ENCODE measurements around the gene SLC24A3. TPM values are rescaled to one million over a fixed set of nuclear protein-coding genes. Genes with fewer than 3 reads are reported as not detected.

The SLC24A3 gene
- total and polyA plus RNA-seq, 2 of the 13 experiments (the other 11 are each of a cell fraction or from before 2014, with no cell fraction given), result not detected

DNA sequence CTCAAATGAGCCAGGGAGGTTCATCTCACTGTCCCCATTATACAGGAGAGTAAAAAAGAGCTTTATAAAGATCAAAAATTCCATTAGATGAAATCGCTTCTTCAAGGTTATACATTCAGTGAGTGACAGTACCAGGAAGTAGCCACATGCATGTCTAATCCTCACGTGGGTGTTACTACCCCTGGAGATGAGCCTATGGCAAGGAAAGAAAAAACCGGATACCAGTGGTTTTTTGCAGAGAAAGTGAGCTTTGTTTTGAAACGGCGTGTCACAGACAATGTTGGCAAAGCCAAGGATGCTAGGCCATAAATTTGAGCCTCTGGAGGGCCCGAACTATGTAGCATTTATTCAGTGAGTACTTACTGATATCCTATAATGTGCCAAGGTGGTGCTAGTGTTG is 330.7 kb downstream of the SLC24A3 start:
- Histone ChIP-seq H4K20me1 (ENCODE audit: insufficient read depth, low read length) (no peaks in the 10 kb centered on the region), H2AFZ (ENCODE audit: low read length) (no peak overlapping the region), H3K27ac (ENCODE audit: extremely low read length, insufficient read depth, low read length) (no peak overlapping the region), H3K36me3 (replicated peaks in 1 of 2; ENCODE audit: control insufficient read depth in 1 of 2, insufficient read depth in 2 of 2, low read length in 2 of 2) (no peaks in the 10 kb centered on the region), H3K4me3 (replicated peaks in 1 of 3; ENCODE audit: insufficient read depth in 1 of 3, low read depth in 2 of 3, low read length in 3 of 3) (no peak overlapping the region), H3K27me3 (ENCODE audit: control insufficient read depth in 1 of 2, insufficient read depth in 2 of 2, low read length in 2 of 2) (peaks cover 0 to 19% of the 10 kb centered on the region in 2 experiments; a peak in 2 of 5 replicates), H3K9me3 (ENCODE audit: low read length) (no peaks in the 10 kb centered on the region), H3K9ac (ENCODE audit: insufficient read depth, low read depth, low read length) (no peak overlapping the region), H3K4me2 (ENCODE audit: low read depth, low read length) (no peak overlapping the region), H3K79me2 (ENCODE audit: insufficient read depth, low read length) (no peaks in the 10 kb centered on the region), H3K4me1 (ENCODE audit: insufficient read depth, low read length) (no peaks in the 10 kb centered on the region)
- ChIA-PET POLR2A (no interaction called here), CTCF (ENCODE audit: low intra/inter-chr PET ratio, low total read pairs) (no interaction called here)
- WGBS (ENCODE audit: low lambda C conversion rate), result 3% methylated on average over 6 of the region's 6 CpGs
- in situ Hi-C loops (cut with HindIII; ENCODE audit: extremely low pct_ligation_motif_present, low pct_unique_long_range_greater_than_20kb) (no loop called here), intact Hi-C loops (cut with micrococcal nuclease; ENCODE audit: unreplicated experiment) (loop anchor here (1.0 kb wide), 1 partner anchor 20 kb away; no protein-coding TSS in a partner anchor)
- FAIRE-seq (no peak), ATAC-seq (no peak), DNase-seq (ENCODE audit: low spot score) (no peak)
- TF ChIP-seq PHF20 (CRISPR knock-in tag; IDR thresholded peaks at IDR 0.05), result no peak
- TF ChIP-seq TEAD2 (CRISPR knock-in tag; IDR thresholded peaks at IDR 0.05), result no peak
- TF ChIP-seq, protein P1, sequence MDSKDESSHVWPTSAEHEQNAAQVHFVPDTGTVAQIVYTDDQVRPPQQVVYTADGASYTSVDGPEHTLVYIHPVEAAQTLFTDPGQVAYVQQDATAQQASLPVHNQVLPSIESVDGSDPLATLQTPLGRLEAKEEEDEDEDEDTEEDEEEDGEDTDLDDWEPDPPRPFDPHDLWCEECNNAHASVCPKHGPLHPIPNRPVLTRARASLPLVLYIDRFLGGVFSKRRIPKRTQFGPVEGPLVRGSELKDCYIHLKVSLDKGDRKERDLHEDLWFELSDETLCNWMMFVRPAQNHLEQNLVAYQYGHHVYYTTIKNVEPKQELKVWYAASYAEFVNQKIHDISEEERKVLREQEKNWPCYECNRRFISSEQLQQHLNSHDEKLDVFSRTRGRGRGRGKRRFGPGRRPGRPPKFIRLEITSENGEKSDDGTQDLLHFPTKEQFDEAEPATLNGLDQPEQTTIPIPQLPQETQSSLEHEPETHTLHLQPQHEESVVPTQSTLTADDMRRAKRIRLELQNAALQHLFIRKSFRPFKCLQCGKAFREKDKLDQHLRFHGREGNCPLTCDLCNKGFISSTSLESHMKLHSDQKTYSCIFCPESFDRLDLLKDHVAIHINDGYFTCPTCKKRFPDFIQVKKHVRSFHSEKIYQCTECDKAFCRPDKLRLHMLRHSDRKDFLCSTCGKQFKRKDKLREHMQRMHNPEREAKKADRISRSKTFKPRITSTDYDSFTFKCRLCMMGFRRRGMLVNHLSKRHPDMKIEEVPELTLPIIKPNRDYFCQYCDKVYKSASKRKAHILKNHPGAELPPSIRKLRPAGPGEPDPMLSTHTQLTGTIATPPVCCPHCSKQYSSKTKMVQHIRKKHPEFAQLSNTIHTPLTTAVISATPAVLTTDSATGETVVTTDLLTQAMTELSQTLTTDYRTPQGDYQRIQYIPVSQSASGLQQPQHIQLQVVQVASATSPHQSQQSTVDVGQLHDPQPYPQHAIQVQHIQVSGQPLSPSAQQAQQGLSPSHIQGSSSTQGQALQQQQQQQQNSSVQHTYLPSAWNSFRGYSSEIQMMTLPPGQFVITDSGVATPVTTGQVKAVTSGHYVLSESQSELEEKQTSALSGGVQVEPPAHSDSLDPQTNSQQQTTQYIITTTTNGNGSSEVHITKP (CRISPR knock-in tag; IDR thresholded peaks at IDR 0.05; ENCODE audit: low read depth), result no peak
- TF ChIP-seq, protein P2, sequence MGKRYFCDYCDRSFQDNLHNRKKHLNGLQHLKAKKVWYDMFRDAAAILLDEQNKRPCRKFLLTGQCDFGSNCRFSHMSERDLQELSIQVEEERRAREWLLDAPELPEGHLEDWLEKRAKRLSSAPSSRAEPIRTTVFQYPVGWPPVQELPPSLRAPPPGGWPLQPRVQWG (CRISPR knock-in tag; IDR thresholded peaks at IDR 0.05; ENCODE audit: borderline replicate concordance, low read depth), result no peak
- BruUV-seq (replicated peaks), result no TSS peak

DNA sequence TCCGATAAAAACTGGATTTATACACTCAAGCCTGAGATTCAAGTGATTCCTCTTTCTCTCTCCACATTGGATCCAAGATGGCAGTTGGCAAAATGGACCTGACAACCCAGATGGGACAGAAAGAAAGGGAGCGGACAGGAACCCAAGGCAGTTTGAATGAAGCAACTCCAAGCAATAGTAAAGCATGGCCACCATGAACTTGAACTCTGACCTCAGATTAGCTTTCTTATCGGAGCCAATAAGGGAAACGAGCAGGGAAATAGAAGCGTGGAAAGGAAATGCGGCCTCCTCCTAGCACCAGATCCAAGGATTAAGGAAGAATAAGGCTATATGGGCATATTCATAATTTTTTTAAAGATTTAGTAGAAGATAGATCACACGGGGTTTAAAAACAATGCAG is 332.2 kb downstream of the SLC24A3 start:
- in situ Hi-C loops (cut with HindIII; ENCODE audit: extremely low pct_ligation_motif_present, low pct_unique_long_range_greater_than_20kb), result no loop called here
- Histone ChIP-seq H3K4me1 (ENCODE audit: insufficient read depth, low read length) (no peaks in the 10 kb centered on the region), H3K4me3 (replicated peaks in 1 of 3; ENCODE audit: insufficient read depth in 1 of 3, low read depth in 2 of 3, low read length in 3 of 3) (no peak overlapping the region), H3K9me3 (ENCODE audit: low read length) (no peaks in the 10 kb centered on the region), H2AFZ (ENCODE audit: low read length) (no peak overlapping the region), H4K20me1 (ENCODE audit: insufficient read depth, low read length) (no peaks in the 10 kb centered on the region), H3K27ac (ENCODE audit: extremely low read length, insufficient read depth, low read length) (no peak overlapping the region), H3K4me2 (ENCODE audit: low read depth, low read length) (no peak overlapping the region), H3K9ac (ENCODE audit: insufficient read depth, low read depth, low read length) (no peak overlapping the region), H3K79me2 (ENCODE audit: insufficient read depth, low read length) (no peaks in the 10 kb centered on the region), H3K27me3 (ENCODE audit: control insufficient read depth in 1 of 2, insufficient read depth in 2 of 2, low read length in 2 of 2) (peaks cover 0 to 19% of the 10 kb centered on the region in 2 experiments; a peak in 2 of 5 replicates), H3K36me3 (replicated peaks in 1 of 2; ENCODE audit: control insufficient read depth in 1 of 2, insufficient read depth in 2 of 2, low read length in 2 of 2) (no peaks in the 10 kb centered on the region)
- ChIA-PET CTCF (ENCODE audit: low intra/inter-chr PET ratio, low total read pairs) (no interaction called here), POLR2A (no interaction called here)
- intact Hi-C loops (cut with micrococcal nuclease; ENCODE audit: unreplicated experiment), result no loop called here
- BruUV-seq (replicated peaks), result no TSS peak
- DNase-seq (ENCODE audit: low spot score), result no peak
- WGBS (ENCODE audit: low lambda C conversion rate), result 24% methylated on average over 7 of the region's 7 CpGs
- FAIRE-seq, result no peak
- ATAC-seq, result no peak
- TF ChIP-seq, protein P3, sequence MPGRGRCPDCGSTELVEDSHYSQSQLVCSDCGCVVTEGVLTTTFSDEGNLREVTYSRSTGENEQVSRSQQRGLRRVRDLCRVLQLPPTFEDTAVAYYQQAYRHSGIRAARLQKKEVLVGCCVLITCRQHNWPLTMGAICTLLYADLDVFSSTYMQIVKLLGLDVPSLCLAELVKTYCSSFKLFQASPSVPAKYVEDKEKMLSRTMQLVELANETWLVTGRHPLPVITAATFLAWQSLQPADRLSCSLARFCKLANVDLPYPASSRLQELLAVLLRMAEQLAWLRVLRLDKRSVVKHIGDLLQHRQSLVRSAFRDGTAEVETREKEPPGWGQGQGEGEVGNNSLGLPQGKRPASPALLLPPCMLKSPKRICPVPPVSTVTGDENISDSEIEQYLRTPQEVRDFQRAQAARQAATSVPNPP (CRISPR knock-in tag; IDR thresholded peaks at IDR 0.05), result no peak
- TF ChIP-seq NRL (CRISPR knock-in tag; IDR thresholded peaks at IDR 0.05; ENCODE audit: borderline replicate concordance) (no peak), ZNF33A (CRISPR knock-in tag; IDR thresholded peaks at IDR 0.05; ENCODE audit: borderline replicate concordance) (no peak), ZFP62 (CRISPR knock-in tag; IDR thresholded peaks at IDR 0.05) (no peak), POLR2AphosphoS5 (IDR thresholded peaks at IDR 0.05; ENCODE audit: low read depth, low read length) (no peak), ZNF773 (CRISPR knock-in tag; IDR thresholded peaks at IDR 0.05; ENCODE audit: borderline replicate concordance) (no peak), RFX3 (CRISPR knock-in tag; IDR thresholded peaks at IDR 0.05) (no peak), BCL6 (CRISPR knock-in tag; IDR thresholded peaks at IDR 0.05) (no peak), ZNF703 (CRISPR knock-in tag; IDR thresholded peaks at IDR 0.05; ENCODE audit: borderline replicate concordance) (no peak)
- TF ChIP-seq, protein P4, sequence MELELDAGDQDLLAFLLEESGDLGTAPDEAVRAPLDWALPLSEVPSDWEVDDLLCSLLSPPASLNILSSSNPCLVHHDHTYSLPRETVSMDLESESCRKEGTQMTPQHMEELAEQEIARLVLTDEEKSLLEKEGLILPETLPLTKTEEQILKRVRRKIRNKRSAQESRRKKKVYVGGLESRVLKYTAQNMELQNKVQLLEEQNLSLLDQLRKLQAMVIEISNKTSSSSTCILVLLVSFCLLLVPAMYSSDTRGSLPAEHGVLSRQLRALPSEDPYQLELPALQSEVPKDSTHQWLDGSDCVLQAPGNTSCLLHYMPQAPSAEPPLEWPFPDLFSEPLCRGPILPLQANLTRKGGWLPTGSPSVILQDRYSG (CRISPR knock-in tag; IDR thresholded peaks at IDR 0.05), result no peak
